ENCODE data around the gene MBNL1. TPM values are rescaled to one million over a fixed set of nuclear protein-coding genes. Genes with fewer than 3 reads are reported as not detected.

MBNL1 gene
- total and polyA plus RNA-seq, 2 of the 13 experiments (the other 11 are each of a cell fraction or from before 2014, with no cell fraction given) = 27.1 to 55.4 TPM

GRCh38 chr3:152430223-152431002, 161.7 kb downstream of the MBNL1 start:
- TF ChIP-seq ZNF317 (CRISPR knock-in tag; IDR thresholded peaks at IDR 0.05) = no peak
- no peak for TF ChIP-seq FOXP1 (IDR thresholded peaks at IDR 0.05)
- TF ChIP-seq FOXP1 (CRISPR knock-in tag; IDR thresholded peaks at IDR 0.05) = no peak
- TF ChIP-seq ZSCAN12 (CRISPR knock-in tag; IDR thresholded peaks at IDR 0.05) = no peak
- TF ChIP-seq SMAD9 (CRISPR knock-in tag; IDR thresholded peaks at IDR 0.05) = no peak
- TF ChIP-seq IRF9 (CRISPR knock-in tag; IDR thresholded peaks at IDR 0.05; ENCODE audit: borderline replicate concordance) = no peak
- TF ChIP-seq ZNF251 (CRISPR knock-in tag; IDR thresholded peaks at IDR 0.05) = no peak
- TF ChIP-seq ZNF263 (CRISPR knock-in tag; IDR thresholded peaks at IDR 0.05) = no peak
- TF ChIP-seq SOX13 (IDR thresholded peaks at IDR 0.05) = no peak
- no peak for TF ChIP-seq SOX13 (CRISPR knock-in tag; conservative IDR thresholded peaks at IDR 0.05 in 1 of 2, IDR thresholded peaks at IDR 0.05 in 1 of 2)
- TF ChIP-seq ZNF292 (CRISPR knock-in tag; IDR thresholded peaks at IDR 0.05; ENCODE audit: borderline replicate concordance, low read depth) = no peak
- no peak for TF ChIP-seq ZNF354B (CRISPR knock-in tag; IDR thresholded peaks at IDR 0.05)
- TF ChIP-seq MAFF (IDR thresholded peaks at IDR 0.05; ENCODE audit: low read depth, low read length) = no peak
- TF ChIP-seq PHF21A (CRISPR knock-in tag; IDR thresholded peaks at IDR 0.05) = no peak
- FAIRE-seq = no peak
- Histone ChIP-seq H3K9me3 (ENCODE audit: low read length) (no peaks in the 10 kb centered on the region), H3K9ac (ENCODE audit: insufficient read depth, low read depth, low read length) (no peak overlapping the region), H3K4me3 (replicated peaks in 1 of 3; ENCODE audit: insufficient read depth in 1 of 3, low read depth in 2 of 3, low read length in 3 of 3) (no peak overlapping the region), H2AFZ (ENCODE audit: low read length) (no peak overlapping the region), H3K79me2 (ENCODE audit: insufficient read depth, low read length) (no peaks in the 10 kb centered on the region), H3K36me3 (replicated peaks in 1 of 2; ENCODE audit: control insufficient read depth in 1 of 2, insufficient read depth in 2 of 2, low read length in 2 of 2) (peaks cover 2 to 11% of the 10 kb centered on the region in 2 experiments; a peak in 3 of 5 replicates), H4K20me1 (ENCODE audit: insufficient read depth, low read length) (no peaks in the 10 kb centered on the region), H3K4me2 (ENCODE audit: low read depth, low read length) (no peak overlapping the region), H3K27ac (ENCODE audit: extremely low read length, insufficient read depth, low read length) (no peak overlapping the region), H3K27me3 (ENCODE audit: control insufficient read depth in 1 of 2, insufficient read depth in 2 of 2, low read length in 2 of 2) (no peaks in the 10 kb centered on the region), H3K4me1 (ENCODE audit: insufficient read depth, low read length) (no peaks in the 10 kb centered on the region)
- no TSS peak for BruUV-seq (replicated peaks)
- WGBS (ENCODE audit: low lambda C conversion rate) = 93% methylated on average over 2 of the region's 2 CpGs
- ChIA-PET CTCF (ENCODE audit: low intra/inter-chr PET ratio, low total read pairs) (no interaction called here), POLR2A (no interaction called here)
- no peak for ATAC-seq
- intact Hi-C loops (cut with micrococcal nuclease; ENCODE audit: unreplicated experiment) = no loop called here
- in situ Hi-C loops (cut with HindIII; ENCODE audit: extremely low pct_ligation_motif_present, low pct_unique_long_range_greater_than_20kb) = no loop called here
- no peak for DNase-seq (ENCODE audit: low spot score)
